Neural cell (in vitro differentiated cells): ENCODE measurements around the gene FAM168A. TPM values are rescaled to one million over a fixed set of nuclear protein-coding genes. Genes with fewer than 3 reads are reported as not detected.

Source experiments
- H2AFZ ChIP-seq: fragments of 200-600, 300-800 bp; sonication (generic), shearing (Covaris generic); 2 replicates; pipeline ENCODE4 v1.6.0; 2014; ENCODE audit warnings: low read depth, mild to moderate bottlenecking, antibody characterized with exemption, low read length, moderate library complexity
- H3F3A ChIP-seq: fragments of 200-600 bp; shearing (Covaris generic); 2 replicates; pipeline ENCODE4 v1.6.1; 2016; ENCODE audit warnings: mild to moderate bottlenecking, moderate library complexity, mixed read lengths, antibody characterized with exemption, low read length; ENCODE audit not compliant: insufficient read depth, poor library complexity, severe bottlenecking
- H3K27ac ChIP-seq: fragments of 200-600, 300-800 bp; sonication (generic), shearing (Covaris generic); 2 replicates; pipeline ENCODE4 v1.5.1; 2014; ENCODE audit warnings: mild to moderate bottlenecking, low read length, moderate library complexity
- H3K27me3 ChIP-seq: fragments of 300-800, 200-600 bp; sonication (generic), shearing (Covaris generic); 2 replicates; pipeline ENCODE4 v1.6.0; 2014; ENCODE audit warnings: mild to moderate bottlenecking, low read depth, low read length, moderate library complexity; ENCODE audit not compliant: insufficient read depth
- H3K36me3 ChIP-seq: fragments of 300-800, 200-600 bp; sonication (generic), shearing (Covaris generic); 2 replicates; pipeline ENCODE4 v1.5.1; 2014; ENCODE audit warnings: mild to moderate bottlenecking, antibody characterized with exemption, low read length, moderate library complexity; ENCODE audit not compliant: insufficient read depth
- H3K4me2 ChIP-seq: fragments of 300-800, 200-600 bp; sonication (generic), shearing (Covaris generic); 2 replicates; pipeline ENCODE4 v1.6.0; 2014; ENCODE audit warnings: mild to moderate bottlenecking, low read length
- H3K4me3 ChIP-seq: fragments of 300-800, 200-600 bp; sonication (generic), shearing (Covaris generic); 2 replicates; pipeline ENCODE4 v1.5.1; 2014; ENCODE audit warnings: mild to moderate bottlenecking, low read length, moderate library complexity
- H3K79me2 ChIP-seq: fragments of 200-600 bp; shearing (Covaris generic); replicated peaks from 2 replicates; pipeline ENCODE4 v1.6.0; 2014; ENCODE audit warnings: mild to moderate bottlenecking, low read length, moderate library complexity; ENCODE audit not compliant: insufficient read depth
- H3K9ac ChIP-seq: fragments of 300-800, 200-600 bp; sonication (generic), shearing (Covaris generic); 2 replicates; pipeline ENCODE4 v1.6.1; 2016; ENCODE audit warnings: mild to moderate bottlenecking, low read length, mixed read lengths
- H3K9me2 ChIP-seq: fragments of 200-600 bp; shearing (Covaris generic); 2 replicates; pipeline ENCODE4 v1.6.1; 2016; ENCODE audit warnings: mild to moderate bottlenecking, low read length, mixed read lengths; ENCODE audit not compliant: insufficient read depth
- H3K9me3 ChIP-seq: fragments of 200-600, 300-800 bp; sonication (generic), shearing (Covaris generic); 2 replicates; pipeline ENCODE4 v1.6.1; 2016; ENCODE audit warnings: mild to moderate bottlenecking, mixed run types, low read length, moderate library complexity, mixed read lengths
- H4K20me1 ChIP-seq: fragments of 200-600 bp; shearing (Covaris generic); 2 replicates; pipeline ENCODE4 v1.6.1; 2016; ENCODE audit warnings: mild to moderate bottlenecking, mixed run types; ENCODE audit not compliant: insufficient read depth
- EP300 ChIP-seq: fragments of 450-650 bp; conservative IDR thresholded peaks from 2 replicates; pipeline ENCODE4 v1.6.1; 2014; ENCODE audit warnings: antibody characterized with exemption, mild to moderate bottlenecking, moderate library complexity; ENCODE audit not compliant: poor library complexity, severe bottlenecking
- EZH2 ChIP-seq: fragments of 200-600, 300-800 bp; shearing (Covaris generic), sonication (generic); IDR thresholded peaks from 2 replicates; pipeline ENCODE4 v1.6.1; 2014; ENCODE audit warnings: antibody characterized with exemption, low read length, borderline replicate concordance, mild to moderate bottlenecking; ENCODE audit not compliant: insufficient read depth, poor library complexity, severe bottlenecking
- MXI1 ChIP-seq: fragments of 450-650 bp; conservative IDR thresholded peaks from 2 replicates; pipeline ENCODE4 v1.6.1; 2014; ENCODE audit warnings: antibody characterized with exemption, mild to moderate bottlenecking; ENCODE audit not compliant: poor library complexity, severe bottlenecking
- POLR2AphosphoS5 ChIP-seq: IDR thresholded peaks from 2 replicates; pipeline ENCODE4 v1.6.1; 2012
- RAD21 ChIP-seq: fragments of 450-650 bp; conservative IDR thresholded peaks from 2 replicates; pipeline ENCODE4 v1.6.1; 2014; ENCODE audit warnings: antibody characterized with exemption, mild to moderate bottlenecking, moderate library complexity
- SMC3 ChIP-seq: fragments of 450-650 bp; conservative IDR thresholded peaks from 2 replicates; pipeline ENCODE4 v1.6.1; 2014; ENCODE audit warnings: antibody characterized with exemption, mild to moderate bottlenecking, moderate library complexity; ENCODE audit not compliant: poor library complexity
- TAF1 ChIP-seq: IDR thresholded peaks from 2 replicates; pipeline ENCODE4 v1.6.1; 2012; ENCODE audit warnings: low read depth
- polyA plus RNA-seq: library from polyadenylated mRNA; depleted of rRNA; stranded (reverse); fragments of >200 nt; gene quantifications from 2 replicates; pipeline ENCODE4 v1.2.3, GENCODE V29; 2014
- TF ChIP-seq, protein P1 (sequence below): IDR thresholded peaks from 2 replicates; pipeline ENCODE4 v1.6.1; 2012; ENCODE audit warnings: borderline replicate concordance
- TF ChIP-seq, protein P2 (sequence below): fragments of 450-650 bp; IDR thresholded peaks from 2 replicates; pipeline ENCODE4 v1.5.1; 2014; ENCODE audit warnings: antibody characterized with exemption, mild to moderate bottlenecking, moderate library complexity; ENCODE audit not compliant: poor library complexity, severe bottlenecking

The FAM168A gene
- polyA plus RNA-seq, 1 donor from 2014 or later: 67.3 TPM

DNA sequence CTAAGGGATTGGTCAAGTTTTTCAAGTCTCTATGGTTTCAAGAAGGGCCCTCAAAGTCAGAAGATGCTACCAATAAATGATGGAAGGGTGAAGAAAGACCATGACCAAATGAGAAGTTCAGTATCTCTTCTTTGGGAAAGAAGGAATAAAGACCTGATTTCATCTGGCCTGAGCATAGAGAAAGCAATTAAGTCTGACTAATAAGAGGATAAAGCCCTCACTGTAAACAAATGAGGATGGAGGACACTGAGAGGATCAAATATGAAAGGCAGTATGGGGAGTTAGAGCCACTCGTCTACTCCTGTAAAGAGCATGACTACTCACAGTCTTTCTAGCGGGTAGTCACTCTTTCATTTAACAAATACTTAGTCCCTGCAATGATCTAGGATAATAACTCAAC is 44.6 kb downstream of the FAM168A start:
- Histone ChIP-seq H3K4me2 (no peak overlapping the region), H3K36me3 (no peaks in the 10 kb centered on the region), H3K9ac (no peak overlapping the region), H3K9me2 (no peaks in the 10 kb centered on the region), H3F3A (no peaks in the 10 kb centered on the region), H4K20me1 (peaks cover 6% of the 10 kb centered on the region), H3K27ac (no peak overlapping the region), H3K79me2 (peaks cover 24% of the 10 kb centered on the region), H3K4me3 (no peak overlapping the region), H3K9me3 (no peaks in the 10 kb centered on the region), H3K27me3 (no peaks in the 10 kb centered on the region), H2AFZ (no peak overlapping the region)
- no peak for TF ChIP-seq EZH2
- TF ChIP-seq TAF1: no peak
- TF ChIP-seq, protein P1, sequence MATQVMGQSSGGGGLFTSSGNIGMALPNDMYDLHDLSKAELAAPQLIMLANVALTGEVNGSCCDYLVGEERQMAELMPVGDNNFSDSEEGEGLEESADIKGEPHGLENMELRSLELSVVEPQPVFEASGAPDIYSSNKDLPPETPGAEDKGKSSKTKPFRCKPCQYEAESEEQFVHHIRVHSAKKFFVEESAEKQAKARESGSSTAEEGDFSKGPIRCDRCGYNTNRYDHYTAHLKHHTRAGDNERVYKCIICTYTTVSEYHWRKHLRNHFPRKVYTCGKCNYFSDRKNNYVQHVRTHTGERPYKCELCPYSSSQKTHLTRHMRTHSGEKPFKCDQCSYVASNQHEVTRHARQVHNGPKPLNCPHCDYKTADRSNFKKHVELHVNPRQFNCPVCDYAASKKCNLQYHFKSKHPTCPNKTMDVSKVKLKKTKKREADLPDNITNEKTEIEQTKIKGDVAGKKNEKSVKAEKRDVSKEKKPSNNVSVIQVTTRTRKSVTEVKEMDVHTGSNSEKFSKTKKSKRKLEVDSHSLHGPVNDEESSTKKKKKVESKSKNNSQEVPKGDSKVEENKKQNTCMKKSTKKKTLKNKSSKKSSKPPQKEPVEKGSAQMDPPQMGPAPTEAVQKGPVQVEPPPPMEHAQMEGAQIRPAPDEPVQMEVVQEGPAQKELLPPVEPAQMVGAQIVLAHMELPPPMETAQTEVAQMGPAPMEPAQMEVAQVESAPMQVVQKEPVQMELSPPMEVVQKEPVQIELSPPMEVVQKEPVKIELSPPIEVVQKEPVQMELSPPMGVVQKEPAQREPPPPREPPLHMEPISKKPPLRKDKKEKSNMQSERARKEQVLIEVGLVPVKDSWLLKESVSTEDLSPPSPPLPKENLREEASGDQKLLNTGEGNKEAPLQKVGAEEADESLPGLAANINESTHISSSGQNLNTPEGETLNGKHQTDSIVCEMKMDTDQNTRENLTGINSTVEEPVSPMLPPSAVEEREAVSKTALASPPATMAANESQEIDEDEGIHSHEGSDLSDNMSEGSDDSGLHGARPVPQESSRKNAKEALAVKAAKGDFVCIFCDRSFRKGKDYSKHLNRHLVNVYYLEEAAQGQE: no peak
- no peak for TF ChIP-seq POLR2AphosphoS5
- no peak for TF ChIP-seq MXI1
- TF ChIP-seq, protein P2, sequence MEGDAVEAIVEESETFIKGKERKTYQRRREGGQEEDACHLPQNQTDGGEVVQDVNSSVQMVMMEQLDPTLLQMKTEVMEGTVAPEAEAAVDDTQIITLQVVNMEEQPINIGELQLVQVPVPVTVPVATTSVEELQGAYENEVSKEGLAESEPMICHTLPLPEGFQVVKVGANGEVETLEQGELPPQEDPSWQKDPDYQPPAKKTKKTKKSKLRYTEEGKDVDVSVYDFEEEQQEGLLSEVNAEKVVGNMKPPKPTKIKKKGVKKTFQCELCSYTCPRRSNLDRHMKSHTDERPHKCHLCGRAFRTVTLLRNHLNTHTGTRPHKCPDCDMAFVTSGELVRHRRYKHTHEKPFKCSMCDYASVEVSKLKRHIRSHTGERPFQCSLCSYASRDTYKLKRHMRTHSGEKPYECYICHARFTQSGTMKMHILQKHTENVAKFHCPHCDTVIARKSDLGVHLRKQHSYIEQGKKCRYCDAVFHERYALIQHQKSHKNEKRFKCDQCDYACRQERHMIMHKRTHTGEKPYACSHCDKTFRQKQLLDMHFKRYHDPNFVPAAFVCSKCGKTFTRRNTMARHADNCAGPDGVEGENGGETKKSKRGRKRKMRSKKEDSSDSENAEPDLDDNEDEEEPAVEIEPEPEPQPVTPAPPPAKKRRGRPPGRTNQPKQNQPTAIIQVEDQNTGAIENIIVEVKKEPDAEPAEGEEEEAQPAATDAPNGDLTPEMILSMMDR: no peak
- no peak for TF ChIP-seq EP300
- TF ChIP-seq SMC3: no peak
- no peak for TF ChIP-seq RAD21

DNA sequence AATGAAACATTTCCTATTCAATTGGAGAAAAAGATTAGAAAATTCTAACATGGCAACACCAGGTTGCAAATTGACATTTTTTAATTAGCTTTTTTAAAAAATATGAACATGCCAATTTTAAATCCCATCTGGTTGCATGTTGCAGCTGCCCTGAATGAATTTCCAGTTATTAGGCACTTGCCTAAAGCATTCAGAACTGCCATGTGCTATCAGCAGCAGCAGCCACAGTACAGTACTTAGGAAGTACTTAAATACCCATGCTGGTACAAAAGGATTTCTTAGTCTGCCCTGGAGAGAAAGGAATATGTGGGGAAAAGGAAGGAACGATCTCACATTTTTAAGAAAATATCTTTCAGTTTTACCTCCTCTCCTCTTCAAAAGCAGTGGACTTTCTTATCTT is 46.2 kb downstream of the FAM168A start:
- no peak overlapping the region for H3K9ac ChIP-seq
- no peaks in the 10 kb centered on the region for H3K36me3 ChIP-seq
- H3K9me2 ChIP-seq: no peaks in the 10 kb centered on the region
- no peak overlapping the region for H2AFZ ChIP-seq
- TF ChIP-seq, protein P2: no peak
- TF ChIP-seq POLR2AphosphoS5: no peak
- no peak for TF ChIP-seq SMC3
- no peak for TF ChIP-seq EZH2
- no peak for TF ChIP-seq EP300
- TF ChIP-seq RAD21: no peak
- TF ChIP-seq TAF1: no peak
- TF ChIP-seq, protein P1: no peak
- TF ChIP-seq MXI1: no peak
- H3K4me3 ChIP-seq: no peak overlapping the region
- no peak overlapping the region for H3K4me2 ChIP-seq
- no peaks in the 10 kb centered on the region for H3K27me3 ChIP-seq
- H3K27ac ChIP-seq: no peak overlapping the region
- H3K79me2 ChIP-seq: peaks cover 16% of the 10 kb centered on the region
- peaks cover 6% of the 10 kb centered on the region for H4K20me1 ChIP-seq
- no peaks in the 10 kb centered on the region for H3K9me3 ChIP-seq
- H3F3A ChIP-seq: no peaks in the 10 kb centered on the region
